ENCODE measurements around the gene METRNL.

METRNL gene

DNA sequence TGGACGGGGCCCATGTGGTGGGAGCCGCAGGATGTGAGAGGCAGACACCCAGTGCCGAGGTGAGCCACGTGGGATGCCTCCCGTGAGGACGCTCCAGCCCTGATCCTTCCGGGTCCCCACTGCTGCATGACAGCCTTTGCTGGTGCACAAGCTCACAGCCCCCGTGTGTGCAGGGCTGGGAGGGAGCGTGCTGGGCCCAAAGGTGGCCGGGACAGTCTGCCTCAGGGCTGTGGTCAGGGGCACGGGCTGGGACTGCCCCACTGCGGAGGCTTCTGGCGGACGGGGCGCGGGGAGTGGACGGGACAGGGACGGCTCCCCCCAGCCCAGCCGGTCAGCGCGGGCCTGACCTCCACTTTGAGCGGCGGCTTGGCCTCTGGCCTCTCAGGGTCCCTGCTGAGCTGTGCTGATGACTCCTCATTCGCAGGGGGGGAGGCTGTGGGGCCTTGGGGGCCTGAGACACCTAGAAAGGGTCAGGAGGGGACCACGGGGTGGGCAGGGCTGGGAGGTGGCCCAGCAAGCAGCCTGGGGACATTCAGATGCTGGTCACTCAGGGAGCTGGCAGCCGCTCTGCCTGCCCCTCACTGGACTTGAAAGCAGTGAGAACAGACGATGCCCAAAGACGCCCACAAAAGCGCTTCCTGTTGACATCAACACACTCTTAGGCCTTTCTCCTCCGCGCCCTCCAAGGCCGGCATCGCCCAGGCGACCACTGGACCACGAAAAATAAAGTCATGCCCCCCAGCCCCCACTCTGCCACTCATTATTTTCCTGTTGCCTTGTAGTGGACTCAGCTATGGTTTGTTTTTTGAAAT lies 9.3 kb upstream of the METRNL start:
- DNase-seq (ENCODE audit: insufficient read length): no peak
- no peak for FAIRE-seq
- TF ChIP-seq POLR2A (IDR thresholded peaks at IDR 0.05; ENCODE audit: low read depth, low read length) (no peak), POLR2AphosphoS5 (IDR thresholded peaks at IDR 0.05; ENCODE audit: low read depth, low read length) (no peak), TAF1 (IDR thresholded peaks at IDR 0.05; ENCODE audit: borderline replicate concordance, low read depth, low read length) (no peak)

DNA sequence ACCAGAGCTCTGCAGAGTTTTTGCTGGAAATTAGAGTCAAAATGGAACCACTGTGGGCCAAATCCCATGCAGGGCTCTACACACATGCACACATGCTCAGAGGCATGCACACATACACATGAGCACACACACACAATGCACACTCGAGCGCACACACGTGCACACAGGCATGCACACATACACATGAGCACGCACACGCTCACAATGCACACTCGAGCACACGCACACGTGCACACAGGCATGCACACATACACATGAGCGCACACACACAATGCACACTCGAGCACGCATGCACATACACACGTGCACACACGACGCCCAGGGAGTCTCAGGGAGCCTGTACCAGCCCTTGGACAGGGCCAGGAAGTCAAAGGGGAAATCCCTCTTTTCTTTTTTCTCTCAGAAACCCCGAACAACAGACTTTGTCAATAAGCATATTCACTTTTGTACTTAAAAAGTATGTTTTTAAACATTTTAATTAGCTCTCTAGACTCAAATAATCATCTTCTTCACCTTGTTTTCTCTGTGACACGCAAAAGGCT lies 8.5 kb upstream of the METRNL start:
- TF ChIP-seq POLR2A (IDR thresholded peaks at IDR 0.05; ENCODE audit: low read depth, low read length) (no peak), POLR2AphosphoS5 (IDR thresholded peaks at IDR 0.05; ENCODE audit: low read depth, low read length) (no peak), TAF1 (IDR thresholded peaks at IDR 0.05; ENCODE audit: borderline replicate concordance, low read depth, low read length) (no peak)
- no peak for FAIRE-seq
- no peak for DNase-seq (ENCODE audit: insufficient read length)

- no peak for DNase-seq (ENCODE audit: insufficient read length)
- FAIRE-seq: no peak
These were observed 8.0 kb upstream of the METRNL start for GRCh38 chr17:83071365-83071764.

DNA sequence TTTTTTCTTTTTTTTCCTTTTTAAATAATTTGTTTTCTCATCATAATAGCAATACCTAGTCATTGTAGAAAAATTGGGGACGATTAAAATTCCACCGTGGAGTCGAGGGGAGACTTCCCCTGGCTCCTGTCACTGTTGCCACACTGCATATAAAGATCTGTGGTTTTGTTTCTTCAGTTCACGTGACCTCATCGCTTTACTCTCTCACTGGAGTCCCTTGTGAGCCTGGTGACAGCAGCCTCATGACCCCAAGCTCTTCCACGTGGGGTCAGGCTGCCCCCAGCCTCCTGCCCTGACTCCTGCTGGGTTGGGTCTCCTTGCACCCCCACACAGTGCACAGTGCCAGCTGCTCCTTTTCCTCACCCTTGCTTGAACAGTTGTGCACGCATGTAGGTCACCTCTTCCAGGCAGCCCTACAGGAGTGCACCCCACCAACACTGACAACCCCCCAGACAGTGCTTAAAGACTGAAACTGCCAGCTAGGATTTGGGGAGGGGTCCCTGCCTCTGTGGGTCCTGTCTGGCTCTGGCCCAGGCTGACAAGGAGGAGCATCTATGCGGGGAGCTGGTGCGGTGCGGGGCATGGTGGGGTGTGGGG lies 7.3 kb upstream of the METRNL start:
- TF ChIP-seq POLR2A (IDR thresholded peaks at IDR 0.05; ENCODE audit: low read depth, low read length) (no peak), POLR2AphosphoS5 (IDR thresholded peaks at IDR 0.05; ENCODE audit: low read depth, low read length) (no peak), TAF1 (IDR thresholded peaks at IDR 0.05; ENCODE audit: borderline replicate concordance, low read depth, low read length) (no peak)
- DNase-seq (ENCODE audit: insufficient read length) (no peak), FAIRE-seq (no peak)

More at GRCh38 chr17:83071365-83071764, 8.0 kb upstream of the METRNL start:
- TF ChIP-seq POLR2A (IDR thresholded peaks at IDR 0.05; ENCODE audit: low read depth, low read length) (no peak), POLR2AphosphoS5 (IDR thresholded peaks at IDR 0.05; ENCODE audit: low read depth, low read length) (no peak), TAF1 (IDR thresholded peaks at IDR 0.05; ENCODE audit: borderline replicate concordance, low read depth, low read length) (no peak)

- FAIRE-seq (no peak), DNase-seq (ENCODE audit: insufficient read length) (no peak)
- no peak for TF ChIP-seq TAF1 (IDR thresholded peaks at IDR 0.05; ENCODE audit: borderline replicate concordance, low read depth, low read length)
- TF ChIP-seq POLR2AphosphoS5 (IDR thresholded peaks at IDR 0.05; ENCODE audit: low read depth, low read length): no peak
- no peak for TF ChIP-seq POLR2A (IDR thresholded peaks at IDR 0.05; ENCODE audit: low read depth, low read length)
These were observed 6.6 kb upstream of the METRNL start for GRCh38 chr17:83072600-83073358.

- no peak for FAIRE-seq
- DNase-seq (ENCODE audit: insufficient read length): no peak
These were observed 5.9 kb upstream of the METRNL start for GRCh38 chr17:83073389-83074063.

DNA sequence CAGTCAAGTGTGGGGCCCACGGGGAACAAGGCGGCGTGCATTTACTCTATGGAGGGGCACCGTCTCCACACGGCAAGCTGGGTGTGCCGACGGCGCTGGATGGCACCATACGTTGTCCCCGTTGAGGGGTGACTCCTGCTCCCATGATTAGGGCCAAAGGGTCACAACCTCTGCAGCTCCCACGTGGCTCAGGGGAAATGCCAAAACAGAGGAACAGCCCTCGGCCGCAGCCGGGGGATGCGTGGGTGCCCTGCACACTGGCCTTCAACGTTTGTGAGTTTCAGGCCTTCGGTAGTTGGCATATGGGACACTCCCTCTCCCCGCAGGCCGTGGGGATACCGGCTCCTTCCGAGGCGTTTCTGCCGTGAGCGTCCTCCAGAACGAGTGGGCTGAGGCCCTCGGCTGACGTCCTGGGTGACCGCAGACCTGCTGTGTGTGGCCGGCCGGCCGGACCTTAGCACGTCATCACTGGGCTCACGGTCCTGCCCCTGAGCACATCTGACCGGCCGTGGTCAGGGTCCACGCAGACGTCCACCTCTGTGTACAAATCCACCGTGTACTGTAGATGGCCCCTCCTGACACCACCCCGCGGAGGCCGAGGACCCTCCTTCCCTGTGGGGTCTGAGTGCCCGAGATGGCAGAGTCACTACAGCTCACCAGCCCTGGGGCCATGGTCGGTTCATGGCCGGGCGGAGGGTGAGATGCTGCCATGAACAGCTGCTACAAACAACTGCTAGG lies 4.8 kb upstream of the METRNL start:
- no peak for TF ChIP-seq POLR2AphosphoS5 (IDR thresholded peaks at IDR 0.05; ENCODE audit: low read depth, low read length)
- no peak for TF ChIP-seq POLR2A (IDR thresholded peaks at IDR 0.05; ENCODE audit: low read depth, low read length)
- no peak for TF ChIP-seq TAF1 (IDR thresholded peaks at IDR 0.05; ENCODE audit: borderline replicate concordance, low read depth, low read length)
- DNase-seq (ENCODE audit: insufficient read length) (no peak), FAIRE-seq (no peak)

More at GRCh38 chr17:83073389-83074063, 5.9 kb upstream of the METRNL start:
- TF ChIP-seq TAF1 (IDR thresholded peaks at IDR 0.05; ENCODE audit: borderline replicate concordance, low read depth, low read length): no peak
- no peak for TF ChIP-seq POLR2A (IDR thresholded peaks at IDR 0.05; ENCODE audit: low read depth, low read length)
- no peak for TF ChIP-seq POLR2AphosphoS5 (IDR thresholded peaks at IDR 0.05; ENCODE audit: low read depth, low read length)

DNA sequence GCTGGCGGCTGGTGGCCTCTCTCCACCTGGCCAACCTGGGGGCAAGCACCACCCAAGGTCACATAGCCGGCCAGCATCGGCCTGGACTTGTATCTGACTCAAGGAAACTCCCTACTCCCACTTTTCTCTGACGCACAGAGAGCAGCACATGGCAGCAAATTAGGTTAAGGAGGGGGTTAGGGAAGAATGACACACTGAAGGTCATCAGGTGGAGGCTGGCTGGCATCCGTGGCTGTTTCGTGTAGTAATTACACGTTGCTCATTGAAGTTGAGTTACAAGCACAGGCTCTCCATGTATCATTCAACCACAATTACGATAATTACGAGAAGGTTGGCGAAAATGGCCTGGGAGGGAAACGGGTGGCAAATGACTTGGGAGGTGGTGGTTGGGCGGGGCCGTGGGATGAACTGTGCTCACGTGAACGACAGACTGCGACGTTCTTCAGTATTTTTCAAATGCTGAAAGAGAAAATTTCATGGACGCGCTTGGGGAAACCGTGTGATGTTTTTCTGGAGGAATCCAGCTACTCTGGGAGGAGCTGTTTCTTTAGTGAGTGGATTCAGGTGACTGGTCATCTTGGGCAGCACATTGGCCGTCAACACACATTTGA lies 4.0 kb upstream of the METRNL start:
- FAIRE-seq (no peak), DNase-seq (ENCODE audit: insufficient read length) (no peak)
- TF ChIP-seq POLR2A (IDR thresholded peaks at IDR 0.05; ENCODE audit: low read depth, low read length) (no peak), POLR2AphosphoS5 (IDR thresholded peaks at IDR 0.05; ENCODE audit: low read depth, low read length) (no peak), TAF1 (IDR thresholded peaks at IDR 0.05; ENCODE audit: borderline replicate concordance, low read depth, low read length) (no peak)

GRCh38 chr17:83076938-83077337 lies 2.5 kb upstream of the METRNL start:
- no peak for FAIRE-seq
- TF ChIP-seq TAF1 (IDR thresholded peaks at IDR 0.05; ENCODE audit: borderline replicate concordance, low read depth, low read length) (no peak), POLR2AphosphoS5 (IDR thresholded peaks at IDR 0.05; ENCODE audit: low read depth, low read length) (no peak), POLR2A (IDR thresholded peaks at IDR 0.05; ENCODE audit: low read depth, low read length) (no peak)

GRCh38 chr17:83077411-83077810 lies 2.0 kb upstream of the METRNL start:
- DNase-seq (ENCODE audit: insufficient read length): no peak

More at GRCh38 chr17:83076938-83077337, 2.5 kb upstream of the METRNL start:
- DNase-seq (ENCODE audit: insufficient read length): no peak

More at GRCh38 chr17:83077411-83077810, 2.0 kb upstream of the METRNL start:
- TF ChIP-seq POLR2A (IDR thresholded peaks at IDR 0.05; ENCODE audit: low read depth, low read length) (no peak), TAF1 (IDR thresholded peaks at IDR 0.05; ENCODE audit: borderline replicate concordance, low read depth, low read length) (no peak), POLR2AphosphoS5 (IDR thresholded peaks at IDR 0.05; ENCODE audit: low read depth, low read length) (no peak)
- no peak for FAIRE-seq
